HepG2 (cell line): ENCODE measurements around the gene AGAP3. TPM values are rescaled to one million over a fixed set of nuclear protein-coding genes. Genes with fewer than 3 reads are reported as not detected.

ENCODE experiments used
- CBX2 ChIP-seq, 2 experiments: fragments of 200-600 bp in 1 of 2; sonication (generic); formaldehyde crosslinking in 1 of 2; IDR thresholded peaks; 2 replicates each; pipeline versions ENCODE4 v1.7.0 to v1.8.1; 2018 to 2022; ENCODE audit warnings: low read depth in 2 of 2, low read length in 1 of 2, mild to moderate bottlenecking in 1 of 2, missing genetic modification reagents in 1 of 2
- DBP ChIP-seq: sonication (generic); formaldehyde crosslinking; IDR thresholded peaks from 2 replicates; pipeline ENCODE4 v1.4.0; 2020; ENCODE audit warnings: missing genetic modification reagents; ENCODE audit errors: not compliant biosample characterization
- ETV6 ChIP-seq: sonication (generic); formaldehyde crosslinking; conservative IDR thresholded peaks from 2 replicates; pipeline ENCODE4 v1.4.0; 2020; ENCODE audit warnings: missing genetic modification reagents
- GMEB1 ChIP-seq: sonication (generic); formaldehyde crosslinking; IDR thresholded peaks from 2 replicates; pipeline ENCODE4 v1.5.1; 2020; ENCODE audit warnings: missing genetic modification reagents, mild to moderate bottlenecking, borderline replicate concordance
- HNRNPLL ChIP-seq: fragments of 200-400 bp; formaldehyde crosslinking; IDR thresholded peaks from 2 replicates; pipeline ENCODE4 v1.6.1; 2017; ENCODE audit warnings: mild to moderate bottlenecking, low read depth, low read length; ENCODE audit not compliant: poor library complexity, severe bottlenecking
- KAT7 ChIP-seq: IDR thresholded peaks from 2 replicates; pipeline ENCODE4 v1.6.1; 2018; ENCODE audit warnings: borderline replicate concordance, missing compliant biosample characterization
- NR3C1 ChIP-seq: sonication (generic); formaldehyde crosslinking; IDR thresholded peaks from 2 replicates; pipeline ENCODE4 v1.4.0; 2020; ENCODE audit warnings: missing genetic modification reagents
- POLR2A ChIP-seq, 2 experiments: IDR thresholded peaks; 2 replicates each; pipeline ENCODE4 v1.6.1; 2011; ENCODE audit warnings: low read depth in 2 of 2, low read length in 2 of 2, mild to moderate bottlenecking in 1 of 2, moderate library complexity in 1 of 2; ENCODE audit not compliant: insufficient read depth in 1 of 2
- PTBP1 ChIP-seq: fragments of 200-400 bp; formaldehyde crosslinking; IDR thresholded peaks from 2 replicates; pipeline ENCODE4 v1.6.1; 2018; ENCODE audit warnings: low read length, low read depth; ENCODE audit not compliant: poor library complexity, severe bottlenecking
- RORA ChIP-seq: sonication (generic); formaldehyde crosslinking; IDR thresholded peaks from 2 replicates; pipeline ENCODE4 v1.5.0; 2020; ENCODE audit warnings: mild to moderate bottlenecking, missing genetic modification reagents, moderate library complexity
- SIN3B ChIP-seq: fragments of 150-350 bp; IDR thresholded peaks from 2 replicates; pipeline ENCODE4 v1.6.1; 2014; ENCODE audit warnings: low read length
- ZBED4 ChIP-seq: sonication (generic); formaldehyde crosslinking; IDR thresholded peaks from 2 replicates; pipeline ENCODE4 v1.4.0; 2020; ENCODE audit warnings: missing genetic modification reagents, borderline replicate concordance
- ZBTB14 ChIP-seq: sonication (generic); formaldehyde crosslinking; IDR thresholded peaks from 2 replicates; pipeline ENCODE4 v1.4.0; 2020; ENCODE audit warnings: missing genetic modification reagents
- ZBTB38 ChIP-seq: sonication (generic); formaldehyde crosslinking; IDR thresholded peaks from 2 replicates; pipeline ENCODE4 v1.5.1; 2020; ENCODE audit warnings: mild to moderate bottlenecking, missing genetic modification reagents
- ZFP90 ChIP-seq: sonication (generic); formaldehyde crosslinking; IDR thresholded peaks from 2 replicates; pipeline ENCODE4 v1.8.0; 2022; ENCODE audit warnings: missing genetic modification reagents, mild to moderate bottlenecking, inconsistent platforms, borderline replicate concordance
- ZMAT3 ChIP-seq: sonication (generic); formaldehyde crosslinking; conservative IDR thresholded peaks from 2 replicates; pipeline ENCODE4 v1.7.0; 2021; ENCODE audit warnings: missing genetic modification reagents
- ZNF350 ChIP-seq: sonication (generic); formaldehyde crosslinking; IDR thresholded peaks from 2 replicates; pipeline ENCODE4 v1.4.0; 2020; ENCODE audit warnings: mild to moderate bottlenecking, low read depth, missing genetic modification reagents, borderline replicate concordance
- ZNF354B ChIP-seq: sonication (generic); formaldehyde crosslinking; IDR thresholded peaks from 2 replicates; pipeline ENCODE4 v1.8.0; 2022; ENCODE audit warnings: mild to moderate bottlenecking, missing genetic modification reagents
- ZSCAN21 ChIP-seq: sonication (generic); formaldehyde crosslinking; IDR thresholded peaks from 2 replicates; pipeline ENCODE4 v1.8.0; 2022; ENCODE audit warnings: mild to moderate bottlenecking, missing genetic modification reagents, moderate library complexity, borderline replicate concordance
- polyA plus RNA-seq, 8 experiments: library from polyadenylated mRNA; depleted of rRNA in 3 of 8; stranded (reverse) in 7 of 8; unstranded in 1 of 8; fragments of >200 nt; fragmentation: Illumina TruSeq in 4 of 8; extraction: Trizol in 4 of 8; gene quantifications; 2 replicates each; pipeline versions ENCODE4 v1.2.1 to v1.2.3, GENCODE V29; 2011 to 2016; ENCODE audit warnings: low read depth in 4 of 8, missing spikeins in 1 of 8, mixed read lengths in 1 of 8; ENCODE audit not compliant: insufficient read depth in 1 of 8
- total RNA-seq, 5 experiments: library from RNA; depleted of rRNA; stranded (reverse); fragments of >200 nt; fragmentation: Illumina TruSeq; extraction: Trizol; gene quantifications; 2 replicates each; pipeline ENCODE4 v1.2.3, GENCODE V29; 2016; ENCODE audit warnings: low read depth in 1 of 5

AGAP3 gene
- total and polyA plus RNA-seq, 2 of the 13 experiments (the other 11 are each of a cell fraction or from before 2014, with no cell fraction given) = 31.3 to 61.4 TPM

GRCh38 chr7:151085691-151086620, at the start of gene AGAP3 (continued):
- peak; percentile 35 for TF ChIP-seq DBP
- no peak for TF ChIP-seq ZBED4 (CRISPR knock-in tag)
- no peak for TF ChIP-seq ETV6 (CRISPR knock-in tag)
- no peak for TF ChIP-seq SIN3B
- TF ChIP-seq CBX2 (IDR thresholded peaks at IDR 0.05; ENCODE audit: low read depth, low read length) = no peak
- TF ChIP-seq CBX2 (CRISPR knock-in tag; IDR thresholded peaks at IDR 0.05; ENCODE audit: low read depth) = no peak
- peak; percentile 84; the same call in 1 of the 2 replicates for TF ChIP-seq ZFP90 (CRISPR knock-in tag)
- no peak for TF ChIP-seq RORA (CRISPR knock-in tag)
- no peak for TF ChIP-seq ZMAT3 (CRISPR knock-in tag)
- TF ChIP-seq ZBTB38 (CRISPR knock-in tag) = peak; percentile 72
- peak; percentile 83 for TF ChIP-seq ZBTB14 (CRISPR knock-in tag)
- peak; percentile 62; the same call in 1 of the 2 replicates for TF ChIP-seq GMEB1 (CRISPR knock-in tag)
- peak; percentile 33; the same call in 1 of the 2 replicates for TF ChIP-seq ZNF354B
- TF ChIP-seq KAT7 (CRISPR knock-in tag) = peak; percentile 55; the same call in 1 of the 2 replicates
- TF ChIP-seq ZNF350 (CRISPR knock-in tag) = peak; percentile 56
- TF ChIP-seq POLR2A (IDR thresholded peaks at IDR 0.05; ENCODE audit: insufficient read depth in 1 of 2, low read depth in 2 of 2, low read length in 2 of 2) = peak in 1 of 2 experiments; percentile 58; a peak in 2 of 4 replicates
- TF ChIP-seq NR3C1 = no peak
- no peak for TF ChIP-seq PTBP1
- peak; percentile 83 for TF ChIP-seq ZSCAN21 (CRISPR knock-in tag)
- TF ChIP-seq HNRNPLL = peak; percentile 59
